CD4-positive, alpha-beta memory T cell (primary cell): ENCODE results near the gene EVC. TPM values are rescaled to one million over a fixed set of nuclear protein-coding genes. Genes with fewer than 3 reads are reported as not detected.
"Not testable (repeated sequence)": the region's sequence is repeated elsewhere in the genome, so short reads cannot be mapped to it uniquely, and the experiment has no call there.

Experiments
- CTCF ChIA-PET: fragments of 350-600 bp; sonication (Branson Sonifier 250); formaldehyde crosslinking; loops from one replicate; lab custom pipeline; 2021; ENCODE audit warnings: inconsistent platforms; ENCODE audit not compliant: partially characterized antibody; lab: Charles Lee
- POLR2A ChIA-PET: fragments of 350-600 bp; sonication (Branson Sonifier 250); formaldehyde crosslinking; loops from one replicate; lab custom pipeline; 2021; ENCODE audit not compliant: partially characterized antibody; lab: Charles Lee
- DNase-seq, 5 donors: peaks; one replicate each; pipeline versions ENCODE4 v3.0.0 to v3.0.0-alpha.2; 2020 to 2022; ENCODE audit warnings: mixed read lengths in 1 of 5
- H3K27ac ChIP-seq: one replicate; pipeline ENCODE4 v1.7.0; 2013; ENCODE audit warnings: low read depth, low read length
- H3K27me3 ChIP-seq: 2 replicates; pipeline ENCODE4 v1.7.0; 2013; ENCODE audit warnings: mild to moderate bottlenecking, low read length, moderate library complexity; ENCODE audit not compliant: insufficient read depth
- H3K36me3 ChIP-seq: 2 replicates; pipeline ENCODE4 v1.7.0; 2013; ENCODE audit warnings: mild to moderate bottlenecking, low read length, moderate library complexity; ENCODE audit not compliant: insufficient read depth
- H3K4me1 ChIP-seq: 2 replicates; pipeline ENCODE4 v1.7.0; 2013; ENCODE audit warnings: mild to moderate bottlenecking, low read length, moderate library complexity; ENCODE audit not compliant: insufficient read depth
- H3K4me3 ChIP-seq, 2 donors: one replicate each; pipeline ENCODE4 v1.7.0; 2013; ENCODE audit warnings: low read length in 2 of 2, mild to moderate bottlenecking in 1 of 2
- H3K9me3 ChIP-seq, 2 donors: one replicate each; pipeline ENCODE4 v1.7.0; 2013; ENCODE audit warnings: low read length in 2 of 2, control low read depth in 1 of 2; ENCODE audit not compliant: control insufficient read depth in 1 of 2
- H3K27ac Mint-ChIP-seq, 7 donors: one replicate each; pipeline ENCODE4 v1.8.0; 2020 to 2021; ENCODE audit warnings: mixed read lengths in 7 of 7, mild to moderate bottlenecking in 6 of 7, inconsistent platforms in 3 of 7, moderate library complexity in 3 of 7
- H3K27me3 Mint-ChIP-seq, 2 donors: one replicate each; pipeline ENCODE4 v1.8.0; 2020 to 2021; ENCODE audit warnings: mixed read lengths in 2 of 2
- H3K36me3 Mint-ChIP-seq, 2 donors: one replicate each; pipeline ENCODE4 v1.8.0; 2020 to 2021; ENCODE audit warnings: mixed read lengths in 2 of 2, inconsistent platforms in 1 of 2, mild to moderate bottlenecking in 1 of 2
- H3K4me1 Mint-ChIP-seq, 4 donors: one replicate each; pipeline ENCODE4 v1.8.0; 2020 to 2021; ENCODE audit warnings: mixed read lengths in 4 of 4, mild to moderate bottlenecking in 1 of 4
- H3K4me3 Mint-ChIP-seq, 8 donors: one replicate each; pipeline ENCODE4 v1.8.0; 2020 to 2021; ENCODE audit warnings: mixed read lengths in 8 of 8, mild to moderate bottlenecking in 7 of 8, moderate library complexity in 6 of 8, inconsistent platforms in 3 of 8
- H3K9me3 Mint-ChIP-seq, 8 donors: one replicate each; pipeline ENCODE4 v1.8.0; 2020 to 2021; ENCODE audit warnings: mixed read lengths in 8 of 8, mild to moderate bottlenecking in 5 of 8, inconsistent platforms in 3 of 8, moderate library complexity in 1 of 8
- intact Hi-C: fragments of 100-400 bp; cut with micrococcal nuclease; formaldehyde crosslinking; loops from one replicate; pipeline ENCODE4 v1.15.1; 2023
- polyA plus RNA-seq, 2 donors: library from polyadenylated mRNA; unstranded; fragments of 300-500 nt; fragmentation: Illumina TruSeq; gene quantifications; one replicate each; pipeline ENCODE4 v1.2.3, GENCODE V29; 2021
- total RNA-seq, 2 experiments: library from RNA; stranded (reverse); gene quantifications; one replicate each; pipeline ENCODE4 v1.2.3, GENCODE V29; 2021

EVC gene
- total and polyA plus RNA-seq, 4 experiments from 2014 or later = 0.17 to 2.9 (median 2.1) TPM; not detected in 1

DNA sequence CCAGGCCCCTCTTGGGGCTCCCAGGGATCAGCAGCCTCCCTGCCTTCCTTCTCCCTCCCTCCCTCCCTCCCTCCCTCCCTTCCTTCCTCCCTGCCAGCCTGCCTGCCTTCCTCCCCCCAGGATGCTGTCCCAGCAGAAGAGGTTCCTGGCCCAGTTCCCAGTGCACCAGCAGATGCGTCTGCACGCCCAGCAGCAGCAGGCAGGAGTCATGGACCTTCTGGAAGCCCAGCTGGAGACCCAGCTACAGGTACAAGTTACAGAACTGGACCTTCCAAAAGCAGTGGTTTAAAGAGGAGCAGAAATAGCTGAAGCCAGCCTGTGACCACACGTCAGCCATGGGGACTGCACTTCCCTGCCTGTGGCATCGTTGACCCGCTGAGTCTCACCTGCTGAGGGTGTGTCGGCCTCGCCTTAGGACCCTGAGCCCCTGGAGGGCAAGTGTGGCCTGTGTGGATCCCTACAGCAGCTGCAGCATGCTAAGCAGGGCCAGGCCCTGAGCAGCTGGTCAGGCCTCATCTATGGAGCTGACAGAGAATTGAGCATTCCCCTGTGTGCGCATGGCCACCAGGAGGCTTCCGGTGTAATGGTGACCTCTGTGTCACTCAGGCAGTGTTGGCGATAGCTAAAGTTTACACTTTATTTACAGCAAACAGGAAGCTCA, 97.2 kb downstream of the EVC start:
- CTCF ChIA-PET = no interaction called here
- no peaks in the 10 kb centered on the region for H3K4me1 Mint-ChIP-seq

DNA sequence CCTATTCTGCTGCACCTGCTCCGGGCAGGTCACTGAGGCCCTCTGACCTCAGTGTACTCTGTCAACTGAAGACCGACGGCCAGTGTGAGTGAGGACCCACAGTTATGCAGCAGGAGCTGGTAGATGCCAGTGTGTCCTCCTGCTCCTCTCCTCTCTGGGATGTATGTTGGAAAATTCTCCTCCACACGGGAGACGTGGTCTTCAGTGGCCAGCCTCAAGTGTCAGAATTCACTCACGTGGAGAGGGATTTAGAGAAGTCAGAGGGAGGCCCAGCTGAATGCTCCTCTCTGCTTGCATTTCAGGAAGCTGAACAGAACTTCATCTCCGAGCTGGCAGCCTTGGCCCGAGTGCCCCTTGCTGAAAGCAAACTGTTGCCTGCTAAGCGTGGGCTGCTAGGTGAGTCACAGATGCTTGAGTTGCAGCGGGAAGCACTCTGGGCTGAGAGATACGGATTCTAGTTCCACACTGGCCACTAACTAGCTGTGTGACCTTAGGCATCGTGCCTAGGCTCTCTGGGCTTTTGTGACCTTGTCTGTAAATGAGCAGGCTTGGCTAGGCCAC, 98.3 kb downstream of the EVC start:
- H3K4me1 ChIP-seq = no peaks in the 10 kb centered on the region
- H3K9me3 ChIP-seq = no peaks in the 10 kb centered on the region
- Mint-ChIP-seq H3K4me1 (no peaks in the 10 kb centered on the region), H3K9me3 (peaks cover 0 to under 1% (median 0%) of the 10 kb centered on the region in 8 donors), H3K36me3 (no peaks in the 10 kb centered on the region), H3K27ac (no peak overlapping the region), H3K4me3 (no peak overlapping the region), H3K27me3 (no peaks in the 10 kb centered on the region)
- no peak overlapping the region for H3K4me3 ChIP-seq
- H3K27ac ChIP-seq = no peak overlapping the region
- CTCF ChIA-PET = no interaction called here
- DNase-seq = no peak
- intact Hi-C loops = no loop called here
- no peaks in the 10 kb centered on the region for H3K27me3 ChIP-seq
- H3K36me3 ChIP-seq = no peaks in the 10 kb centered on the region
- POLR2A ChIA-PET = no interaction called here

More for the DNA sequence above, 97.2 kb downstream of the EVC start:
- H3K36me3 ChIP-seq = no peaks in the 10 kb centered on the region
- H3K4me3 ChIP-seq = no peak overlapping the region
- Mint-ChIP-seq H3K27ac (no peak overlapping the region), H3K4me3 (no peak overlapping the region), H3K36me3 (no peaks in the 10 kb centered on the region), H3K9me3 (no peaks in the 10 kb centered on the region), H3K27me3 (no peaks in the 10 kb centered on the region)
- H3K27me3 ChIP-seq = no peaks in the 10 kb centered on the region
- H3K27ac ChIP-seq = no peak overlapping the region
- intact Hi-C loops = no loop called here
- DNase-seq = no peak
- no peaks in the 10 kb centered on the region for H3K4me1 ChIP-seq
- POLR2A ChIA-PET = no interaction called here
- H3K9me3 ChIP-seq = no peaks in the 10 kb centered on the region

DNA sequence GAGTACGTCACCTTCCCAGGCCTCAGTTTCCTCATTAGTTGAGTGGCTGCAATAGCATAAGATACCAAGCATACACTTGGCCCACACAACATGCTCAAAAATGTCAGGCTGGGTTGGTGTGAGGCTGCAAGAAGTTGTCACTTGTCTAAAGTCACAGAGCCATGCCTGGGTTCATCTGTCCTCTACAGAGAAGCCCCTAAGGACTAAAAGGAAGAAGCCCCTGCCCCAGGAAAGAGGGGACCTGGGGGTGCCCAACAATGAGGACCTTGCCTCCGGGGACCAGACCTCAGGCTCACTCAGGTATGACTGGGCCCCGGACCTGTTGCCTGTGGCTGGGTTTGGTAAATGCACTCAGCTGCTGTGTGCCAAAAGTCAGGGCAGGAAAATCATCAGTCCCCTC, 99.2 kb downstream of the EVC start:
- H3K36me3 Mint-ChIP-seq = no peaks in the 10 kb centered on the region
- H3K27ac ChIP-seq = no peak overlapping the region
- H3K4me1 Mint-ChIP-seq = no peaks in the 10 kb centered on the region
- no peaks in the 10 kb centered on the region for H3K27me3 ChIP-seq
- no peak overlapping the region for H3K27ac Mint-ChIP-seq
- H3K36me3 ChIP-seq = no peaks in the 10 kb centered on the region
- ChIA-PET POLR2A (no interaction called here), CTCF (no interaction called here)
- no peak for DNase-seq
- H3K9me3 Mint-ChIP-seq = peaks cover 0 to 1% (median 0%) of the 10 kb centered on the region in 8 donors
- no peaks in the 10 kb centered on the region for H3K27me3 Mint-ChIP-seq
- H3K9me3 ChIP-seq = no peaks in the 10 kb centered on the region
- intact Hi-C loops = no loop called here
- H3K4me3 ChIP-seq = no peak overlapping the region
- no peaks in the 10 kb centered on the region for H3K4me1 ChIP-seq
- no peak overlapping the region for H3K4me3 Mint-ChIP-seq

DNA sequence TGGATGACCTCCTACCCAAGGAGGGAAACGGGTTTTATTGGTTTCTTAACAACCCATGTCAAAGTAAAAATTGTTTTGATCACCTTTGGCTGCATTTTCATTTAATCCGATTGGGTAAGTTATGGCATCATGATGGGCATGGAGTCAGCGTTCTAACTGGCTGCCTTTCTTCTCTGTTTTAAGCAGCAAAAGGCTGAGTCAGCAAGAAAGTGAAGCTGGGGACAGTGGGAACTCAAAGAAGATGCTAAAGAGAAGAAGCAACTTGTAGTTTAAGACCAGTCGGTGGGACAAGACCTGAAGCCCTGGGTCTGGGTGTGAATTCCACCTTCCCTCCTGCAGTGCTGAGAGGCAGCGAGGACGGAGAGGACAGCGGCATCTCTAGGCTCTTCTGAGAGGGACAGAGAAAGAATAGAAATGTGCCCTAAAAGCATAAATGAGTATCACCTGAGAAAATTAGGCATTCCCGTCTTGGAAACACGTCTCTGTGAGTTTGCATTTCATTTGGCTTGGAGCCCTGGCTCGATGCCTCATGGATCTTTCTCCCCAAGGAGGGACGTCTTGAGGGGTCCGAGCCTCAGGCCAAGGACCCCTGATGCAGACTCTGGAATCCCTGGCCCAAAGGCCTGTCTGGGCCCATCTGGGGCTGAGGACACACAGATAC, 99.9 kb downstream of the EVC start:
- no peaks in the 10 kb centered on the region for H3K27me3 ChIP-seq
- intact Hi-C loops = no loop called here
- H3K9me3 ChIP-seq = no peaks in the 10 kb centered on the region
- H3K27ac ChIP-seq = no peak overlapping the region
- H3K4me3 ChIP-seq = no peak overlapping the region
- peaks cover 0 to 1% (median 0%) of the 10 kb centered on the region in 8 donors for H3K9me3 Mint-ChIP-seq
- DNase-seq = no peak
- no peak overlapping the region for H3K4me3 Mint-ChIP-seq
- H3K36me3 ChIP-seq = no peaks in the 10 kb centered on the region
- no peaks in the 10 kb centered on the region for H3K4me1 Mint-ChIP-seq
- no peaks in the 10 kb centered on the region for H3K4me1 ChIP-seq
- no peak overlapping the region for H3K27ac Mint-ChIP-seq
- H3K27me3 Mint-ChIP-seq = no peaks in the 10 kb centered on the region
- ChIA-PET POLR2A (no interaction called here), CTCF (no interaction called here)
- H3K36me3 Mint-ChIP-seq = no peaks in the 10 kb centered on the region

DNA sequence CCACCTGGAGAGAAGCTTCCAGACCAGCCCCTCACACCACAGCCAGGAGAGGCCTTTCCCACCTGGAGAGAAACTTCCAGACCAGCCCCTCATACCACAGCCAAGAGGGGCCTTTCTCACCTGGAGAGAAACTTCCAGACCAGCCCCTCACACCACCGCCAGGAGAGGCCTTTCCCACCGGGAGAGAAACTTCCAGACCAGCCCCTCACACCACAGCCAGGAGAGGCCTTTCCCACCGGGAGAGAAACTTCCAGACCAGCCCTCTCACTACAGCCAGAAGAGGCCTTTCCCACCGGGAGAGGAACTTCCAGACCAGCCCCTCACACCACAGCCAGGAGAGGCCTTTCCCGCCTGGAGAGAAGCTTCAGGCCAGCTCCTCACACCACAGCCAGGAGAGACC, 101.1 kb downstream of the EVC start:
- H3K9me3 ChIP-seq, CTCF ChIA-PET, H3K36me3 Mint-ChIP-seq, H3K4me1 Mint-ChIP-seq, H3K27me3 Mint-ChIP-seq, H3K27me3 ChIP-seq, H3K9me3 Mint-ChIP-seq, H3K4me1 ChIP-seq, H3K4me3 ChIP-seq, H3K27ac ChIP-seq, H3K36me3 ChIP-seq, intact Hi-C loops, DNase-seq, POLR2A ChIA-PET, H3K4me3 Mint-ChIP-seq, H3K27ac Mint-ChIP-seq: not testable (repeated sequence)

GRCh38 chr4:5812506-5813229, 101.7 kb downstream of the EVC start:
- no peaks in the 10 kb centered on the region for H3K4me1 Mint-ChIP-seq
- H3K4me1 ChIP-seq = no peaks in the 10 kb centered on the region
- no peak overlapping the region for H3K4me3 Mint-ChIP-seq
- no peaks in the 10 kb centered on the region for H3K27me3 ChIP-seq
- peak in 4 of 5 donors; percentile 6 to 19 (median 18) for DNase-seq
- no peaks in the 10 kb centered on the region for H3K9me3 ChIP-seq
- POLR2A ChIA-PET = no interaction called here
- no peaks in the 10 kb centered on the region for H3K36me3 ChIP-seq
- no peaks in the 10 kb centered on the region for H3K36me3 Mint-ChIP-seq
- no peak overlapping the region for H3K4me3 ChIP-seq
- CTCF ChIA-PET = interaction anchor here (0.7 to 1.5 kb wide), 4 partner anchors 9 to 11 kb away, joined by 3 to 7 read pairs (median 4); no protein-coding TSS in a partner anchor
- intact Hi-C loops = no loop called here
- H3K27me3 Mint-ChIP-seq = no peaks in the 10 kb centered on the region
- no peak overlapping the region for H3K27ac ChIP-seq
- H3K27ac Mint-ChIP-seq = no peak overlapping the region
- peaks cover 0 to 1% (median 0%) of the 10 kb centered on the region in 8 donors for H3K9me3 Mint-ChIP-seq

DNA sequence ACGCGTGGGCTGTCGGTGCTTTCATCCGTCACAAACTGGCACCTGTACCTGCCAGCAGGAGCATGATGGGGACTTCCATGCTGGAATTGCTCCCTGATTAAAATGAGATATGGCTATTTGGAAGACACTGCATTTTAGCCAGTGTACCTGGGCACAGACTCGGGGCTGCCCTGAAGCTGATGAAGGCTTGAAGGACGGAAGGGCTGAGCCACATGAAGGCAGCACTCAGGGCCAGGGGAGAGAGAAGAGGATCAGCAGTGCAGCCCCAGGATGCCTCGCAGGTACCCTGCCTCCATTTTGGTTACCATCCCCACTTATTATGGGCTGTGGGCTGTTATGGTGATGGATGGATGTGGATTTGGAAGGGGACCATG, 102.9 kb downstream of the EVC start:
- ChIA-PET CTCF (interaction anchor here (1.5 kb wide), 1 partner anchor 10 kb away, joined by 4 read pairs; no protein-coding TSS in a partner anchor), POLR2A (no interaction called here)
- Mint-ChIP-seq H3K4me3 (no peak overlapping the region), H3K4me1 (no peaks in the 10 kb centered on the region), H3K36me3 (no peaks in the 10 kb centered on the region), H3K9me3 (peaks cover 0 to 1% (median 0%) of the 10 kb centered on the region in 8 donors), H3K27ac (no peak overlapping the region), H3K27me3 (no peaks in the 10 kb centered on the region)
- DNase-seq = no peak
- no peaks in the 10 kb centered on the region for H3K36me3 ChIP-seq
- no peaks in the 10 kb centered on the region for H3K9me3 ChIP-seq
- H3K4me1 ChIP-seq = no peaks in the 10 kb centered on the region
- no peak overlapping the region for H3K4me3 ChIP-seq
- intact Hi-C loops = no loop called here
- H3K27me3 ChIP-seq = no peaks in the 10 kb centered on the region
- H3K27ac ChIP-seq = no peak overlapping the region
